Fibroblast of skin of scalp (primary cell): Measurements from ENCODE around the gene NDUFS3.

Experiments used
- DNase-seq: peaks from one replicate; pipeline ENCODE4 v3.0.0-alpha.2; 2013

NDUFS3 gene

DNA sequence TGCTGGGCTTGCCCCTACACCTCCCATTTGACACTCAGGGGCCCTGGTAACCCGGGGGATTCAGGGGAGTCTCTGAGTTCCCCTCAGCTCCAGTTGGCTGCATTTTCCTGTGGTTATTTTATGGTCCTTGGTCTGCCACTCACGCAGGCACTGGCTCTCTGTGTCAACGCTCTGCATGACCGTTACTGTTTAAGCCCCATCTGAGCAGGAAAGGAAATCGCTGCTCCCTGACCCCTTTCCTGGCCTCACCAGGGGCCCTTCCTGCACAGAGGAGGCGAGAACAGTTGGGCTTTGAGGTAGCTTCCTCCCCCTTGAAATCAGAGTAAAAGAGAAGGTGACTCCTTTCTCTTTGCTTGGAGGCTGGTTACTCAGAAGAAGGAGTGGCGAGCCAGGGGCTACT lies 12.9 kb downstream of the NDUFS3 start:
- DNase-seq = no peak

DNA sequence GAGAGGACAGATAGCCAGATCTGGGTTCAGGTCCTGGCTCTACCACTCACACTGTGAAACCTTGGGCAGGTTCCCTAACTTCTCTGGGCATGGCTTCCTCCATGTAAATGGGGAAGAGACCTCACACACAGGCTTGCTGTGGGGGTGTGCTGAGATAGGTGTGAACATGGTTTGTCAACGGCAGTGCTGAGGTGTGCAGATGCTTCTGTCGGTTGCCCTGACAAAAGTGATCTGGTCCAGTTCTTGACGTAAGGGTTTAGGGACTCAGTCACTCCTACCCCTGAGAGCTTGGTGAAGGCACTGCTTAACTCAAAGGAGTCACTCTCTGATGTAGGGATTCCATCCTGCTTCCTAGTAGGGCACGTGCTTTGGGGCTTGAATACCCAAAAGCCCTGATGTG lies 13.4 kb downstream of the NDUFS3 start:
- no peak for DNase-seq

DNA sequence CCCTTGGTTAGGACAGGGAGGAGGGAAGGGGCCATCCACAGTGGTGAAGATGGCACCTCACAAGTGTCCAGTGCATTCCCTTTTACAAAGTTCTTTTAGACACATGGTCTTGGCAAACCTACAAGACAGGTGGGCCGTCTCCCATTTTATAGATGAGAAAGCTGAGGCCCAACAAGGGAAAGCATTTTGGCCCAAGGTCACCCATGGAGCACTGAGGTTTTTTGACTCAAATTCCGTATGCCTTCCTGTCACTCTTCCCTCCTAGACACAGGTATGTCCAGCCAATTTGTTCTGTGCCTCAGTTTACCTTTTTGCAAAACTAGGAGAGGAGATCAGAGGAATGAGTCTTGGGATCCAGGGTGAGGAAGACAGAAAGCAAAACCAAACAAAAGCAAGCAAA lies 14.1 kb downstream of the NDUFS3 start:
- no peak for DNase-seq

DNA sequence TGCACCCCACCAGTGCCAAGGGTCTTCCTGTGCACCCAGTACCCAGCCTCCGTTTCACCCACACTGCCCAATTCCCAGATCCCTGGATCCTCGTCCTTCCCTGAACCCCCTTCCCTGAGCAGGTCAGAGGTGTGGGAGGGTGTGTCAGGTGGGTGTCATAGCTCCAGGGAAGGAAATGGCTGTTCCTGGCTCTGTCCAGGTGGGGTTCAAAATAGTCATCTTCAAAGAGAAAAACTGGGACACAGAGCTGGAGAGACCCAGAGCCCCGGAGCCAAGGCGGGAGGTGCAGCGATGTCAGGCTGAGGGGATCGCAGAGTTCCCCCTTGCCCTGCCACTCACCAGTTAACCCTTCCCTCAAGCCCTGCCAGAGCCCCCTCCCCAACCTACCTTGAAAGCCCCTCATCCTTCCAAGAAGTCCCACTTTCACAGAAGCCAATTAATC lies 14.6 kb downstream of the NDUFS3 start:
- DNase-seq = no peak

DNA sequence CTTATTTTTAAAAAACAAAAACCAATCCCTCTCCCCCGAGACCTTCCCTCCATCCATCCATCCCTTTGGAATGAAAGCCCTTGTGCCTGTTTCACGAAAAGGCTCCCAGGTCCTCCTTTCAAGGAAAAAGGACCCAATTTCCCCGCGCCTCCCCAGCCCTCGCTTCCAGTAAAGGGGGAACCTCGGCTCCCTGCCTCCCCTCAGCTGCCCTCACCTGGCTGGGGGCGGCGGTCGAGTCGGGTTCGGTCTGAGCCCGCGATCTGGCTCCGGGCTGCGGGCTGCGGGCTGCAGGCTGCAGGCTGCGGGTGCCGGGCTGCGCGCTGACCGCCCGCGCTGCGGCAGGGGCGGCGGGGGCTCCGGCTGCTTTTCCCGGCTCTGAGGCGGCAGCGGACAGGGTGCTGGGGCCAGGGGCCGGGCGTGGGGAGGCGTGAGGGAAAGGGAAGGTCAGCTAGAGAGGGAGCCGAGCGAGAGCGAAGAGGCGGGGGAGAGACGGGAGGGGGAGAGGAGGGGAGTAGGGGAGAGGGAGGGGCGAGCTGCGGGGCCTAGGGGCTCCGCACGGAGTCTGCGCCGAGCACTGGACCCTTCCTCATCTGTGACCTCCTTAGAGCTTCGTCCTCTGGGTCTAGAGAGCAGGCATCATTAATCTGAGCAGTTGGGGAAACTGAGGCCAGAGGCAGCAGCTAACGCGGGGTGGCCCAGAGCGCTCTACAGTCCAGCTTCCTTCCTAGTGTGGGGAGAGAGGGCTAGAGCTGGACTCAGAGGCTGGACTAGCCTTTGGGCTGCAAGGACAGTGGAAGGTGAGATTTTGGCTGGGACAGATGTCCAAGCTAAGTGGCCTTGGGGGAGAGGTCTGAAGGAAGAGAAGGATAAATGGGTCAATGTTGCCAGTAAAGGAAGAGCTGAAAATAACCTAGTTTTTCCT lies 15.3 kb downstream of the NDUFS3 start, which contains the start of gene C1QTNF4:
Gene C1QTNF4 (minus strand): TSS at position 478 of the 922 bp plus-strand sequence. CDS start 3,601 bp downstream, outside the sequence.
- DNase-seq = no peak

DNA sequence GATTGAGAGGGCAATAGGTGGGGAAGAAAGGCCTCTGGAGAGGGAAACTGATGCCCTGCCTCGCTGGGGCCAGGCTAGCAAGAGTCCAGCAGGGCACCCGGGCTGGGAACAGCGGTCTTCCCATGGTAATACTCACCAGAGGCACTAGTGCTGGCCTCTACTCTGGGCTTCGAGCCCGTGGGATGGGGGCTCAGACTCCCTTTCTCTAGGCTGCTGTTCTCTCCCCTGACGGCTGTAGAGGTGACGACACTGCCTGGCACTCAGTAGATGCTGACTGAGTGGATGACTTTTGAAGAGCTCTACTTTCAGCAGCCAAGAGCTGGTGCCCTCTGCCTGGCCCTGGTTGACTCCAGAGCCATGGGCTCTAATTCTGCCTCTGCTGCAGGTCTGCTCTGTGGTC lies 16.2 kb downstream of the NDUFS3 start:
- DNase-seq = no peak

DNA sequence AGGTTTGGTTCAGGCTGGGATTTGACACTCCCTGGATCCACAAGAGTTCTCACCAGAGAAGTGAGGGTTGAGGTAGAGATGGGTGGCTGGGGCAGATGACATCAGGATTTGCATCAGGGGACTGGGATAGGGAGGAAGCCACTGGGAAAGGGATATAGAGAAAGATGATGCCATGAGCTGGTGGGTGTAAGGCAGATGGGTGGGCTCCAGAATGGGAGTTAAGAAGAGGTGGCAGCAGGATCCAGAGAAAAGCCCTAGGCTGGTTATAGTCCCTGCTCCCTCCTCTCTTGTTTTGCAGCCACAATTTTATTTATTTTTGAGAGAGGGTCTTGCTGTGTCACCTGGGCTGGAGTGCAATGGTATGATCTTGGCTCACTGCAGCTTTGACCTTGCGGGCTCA lies 17.1 kb downstream of the NDUFS3 start:
- DNase-seq = no peak

DNA sequence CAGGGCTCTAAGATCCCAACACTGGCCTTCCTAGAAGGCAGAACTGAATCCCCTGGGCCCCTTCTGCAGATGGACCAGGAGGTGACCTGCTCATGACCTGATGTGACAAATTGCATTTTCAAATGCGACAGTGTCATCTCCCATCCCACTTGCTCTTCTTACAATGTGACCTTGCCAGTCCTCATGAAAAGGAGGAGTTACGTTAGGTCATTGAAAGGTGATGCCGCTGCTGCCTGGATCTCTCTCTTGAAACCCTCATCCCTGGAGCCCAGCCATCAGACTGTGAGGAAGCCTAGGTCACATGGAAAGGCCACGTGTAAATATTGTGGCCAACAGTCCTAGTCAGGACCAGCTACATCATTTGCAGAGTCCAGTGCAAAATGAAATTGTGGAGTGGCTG lies 21.0 kb downstream of the NDUFS3 start:
- DNase-seq = no peak

DNA sequence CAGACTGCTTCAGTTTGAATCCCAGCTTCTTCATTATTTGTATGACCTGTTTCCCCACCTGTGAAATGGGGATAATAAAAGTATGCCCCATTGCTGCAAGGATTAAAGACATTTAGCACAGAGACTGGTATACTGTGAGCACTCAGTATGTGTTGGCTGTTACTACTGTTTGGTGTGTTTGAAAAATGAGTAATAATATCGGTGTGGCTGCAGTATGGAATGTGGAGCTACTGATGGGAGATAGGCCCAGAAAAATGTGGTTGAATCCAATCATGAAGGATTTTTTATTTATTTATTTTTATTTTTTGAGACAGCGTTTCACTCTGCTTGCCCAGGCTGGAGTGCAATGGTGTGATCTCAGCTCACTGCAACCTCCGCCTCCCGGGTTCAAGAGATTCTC lies 24.4 kb downstream of the NDUFS3 start:
- peak; percentile 25 for DNase-seq

DNA sequence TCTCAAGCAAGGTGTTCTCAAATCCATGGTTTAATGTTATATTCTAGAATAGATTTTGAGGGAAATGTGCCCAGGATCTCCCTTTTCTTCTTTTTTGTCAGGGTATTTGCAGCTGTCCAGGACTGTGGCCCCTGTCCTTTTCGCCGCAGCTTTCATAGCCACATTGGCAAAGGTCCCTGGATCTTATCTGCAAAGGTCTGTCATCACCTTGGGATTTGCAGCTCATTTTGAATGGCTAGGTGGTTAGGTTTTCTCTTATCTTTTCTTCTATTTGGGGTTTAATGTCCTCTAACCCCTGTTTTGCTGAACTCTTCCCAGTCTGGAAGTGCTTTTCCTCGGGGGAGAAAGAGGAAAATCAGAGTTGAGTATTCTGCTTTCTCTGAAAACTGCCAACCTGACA lies 27.0 kb downstream of the NDUFS3 start:
- no peak for DNase-seq

DNA sequence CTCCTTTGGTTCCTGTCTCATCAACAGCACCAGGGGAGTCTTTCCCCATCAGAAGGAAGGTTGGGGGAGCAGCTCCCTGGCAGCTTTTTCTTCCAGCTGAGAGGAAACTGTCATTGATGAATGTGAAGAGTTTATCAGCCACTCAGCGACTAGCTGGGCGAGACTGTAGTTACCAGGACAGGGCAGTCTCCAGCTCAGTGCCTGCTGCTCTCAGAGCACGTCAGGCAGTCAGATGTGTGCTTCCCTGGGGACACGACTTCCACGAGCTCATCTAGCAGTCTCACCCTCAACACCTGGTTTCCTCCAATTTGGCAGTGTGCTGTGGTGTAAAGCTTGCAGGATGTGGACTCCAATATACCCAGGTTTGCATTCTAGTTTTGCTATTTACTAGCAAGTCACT lies 27.9 kb downstream of the NDUFS3 start:
- peak; percentile 9 for DNase-seq

DNA sequence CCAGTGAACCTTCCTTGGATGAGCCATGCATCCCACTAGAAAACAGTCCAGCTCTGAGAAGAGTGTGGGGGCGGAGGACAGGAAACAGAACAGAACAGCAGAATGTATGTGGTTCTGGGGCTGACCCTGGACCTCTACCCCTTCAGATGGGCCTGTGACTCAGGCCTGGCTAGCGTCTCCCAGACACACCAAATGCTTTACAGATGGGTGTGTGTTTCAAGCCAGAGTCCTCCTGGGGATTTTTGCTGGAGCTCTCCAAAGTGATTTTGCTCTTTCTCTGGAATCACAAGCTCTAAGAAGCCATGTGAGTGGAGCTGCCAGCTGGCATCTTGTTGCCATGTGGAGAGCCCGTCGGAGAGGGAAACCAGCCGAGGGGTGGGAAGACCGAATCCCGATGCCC lies 28.5 kb downstream of the NDUFS3 start:
- peak; percentile 69 for DNase-seq

DNA sequence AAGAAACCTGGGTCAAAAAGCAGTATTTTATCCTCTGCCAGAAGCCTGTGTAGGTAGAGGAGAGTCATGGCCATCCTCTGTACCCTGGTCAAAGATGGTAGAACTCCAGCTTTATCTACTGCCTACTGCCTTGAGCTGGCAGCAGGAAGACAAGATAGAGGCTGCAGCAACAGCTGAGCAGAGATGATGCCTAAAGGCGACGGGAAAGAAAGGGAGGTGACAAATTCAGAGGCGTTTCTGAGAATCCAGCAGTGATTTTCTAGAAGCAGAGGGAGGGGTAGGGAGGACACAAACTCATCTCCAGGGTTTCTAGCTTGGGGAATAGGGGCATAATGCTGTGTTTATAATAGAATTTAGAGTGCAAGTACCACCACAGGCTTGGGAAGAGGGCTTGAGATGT lies 30.8 kb downstream of the NDUFS3 start:
- no peak for DNase-seq

DNA sequence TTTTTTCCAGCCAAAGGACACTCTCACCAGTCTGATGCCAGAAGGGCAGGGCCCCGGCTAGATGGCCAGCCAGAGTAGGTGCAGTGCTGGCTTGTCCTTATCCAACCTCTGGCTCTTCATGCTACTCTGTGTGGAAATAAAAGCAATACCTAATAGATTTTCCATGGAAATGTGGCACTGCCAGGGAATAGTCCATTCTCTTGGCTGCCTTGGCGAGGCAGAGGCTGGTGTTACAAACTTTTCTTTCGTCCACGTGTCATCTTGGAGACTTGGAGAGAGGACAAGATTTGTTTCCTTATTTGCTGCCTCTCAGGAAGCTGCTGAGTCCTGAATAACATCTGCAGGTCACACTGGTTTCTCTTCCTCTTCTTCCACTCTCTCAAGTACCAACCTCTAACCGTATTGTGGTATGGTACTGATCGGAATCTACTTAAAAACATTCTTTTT lies 32.5 kb downstream of the NDUFS3 start:
- no peak for DNase-seq

DNA sequence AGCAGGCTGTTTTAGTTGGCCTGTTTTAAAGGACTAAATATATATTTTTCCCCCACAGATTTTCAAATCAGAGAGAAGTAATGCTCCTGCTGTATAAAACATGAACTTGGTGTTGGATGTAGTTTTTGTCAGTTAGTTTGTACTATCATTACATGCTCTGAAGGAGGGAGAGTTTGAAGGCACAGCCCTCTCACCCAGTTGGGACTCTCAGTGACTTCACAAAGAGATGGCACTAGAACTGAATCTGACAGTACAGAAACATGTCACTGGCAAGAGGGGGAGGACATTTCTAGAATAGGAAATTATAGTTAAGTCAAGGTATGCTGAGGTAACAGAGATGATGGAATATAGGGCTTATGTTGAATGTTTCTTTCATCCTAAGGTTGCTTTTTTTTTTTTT lies 36.4 kb downstream of the NDUFS3 start:
- no peak for DNase-seq

DNA sequence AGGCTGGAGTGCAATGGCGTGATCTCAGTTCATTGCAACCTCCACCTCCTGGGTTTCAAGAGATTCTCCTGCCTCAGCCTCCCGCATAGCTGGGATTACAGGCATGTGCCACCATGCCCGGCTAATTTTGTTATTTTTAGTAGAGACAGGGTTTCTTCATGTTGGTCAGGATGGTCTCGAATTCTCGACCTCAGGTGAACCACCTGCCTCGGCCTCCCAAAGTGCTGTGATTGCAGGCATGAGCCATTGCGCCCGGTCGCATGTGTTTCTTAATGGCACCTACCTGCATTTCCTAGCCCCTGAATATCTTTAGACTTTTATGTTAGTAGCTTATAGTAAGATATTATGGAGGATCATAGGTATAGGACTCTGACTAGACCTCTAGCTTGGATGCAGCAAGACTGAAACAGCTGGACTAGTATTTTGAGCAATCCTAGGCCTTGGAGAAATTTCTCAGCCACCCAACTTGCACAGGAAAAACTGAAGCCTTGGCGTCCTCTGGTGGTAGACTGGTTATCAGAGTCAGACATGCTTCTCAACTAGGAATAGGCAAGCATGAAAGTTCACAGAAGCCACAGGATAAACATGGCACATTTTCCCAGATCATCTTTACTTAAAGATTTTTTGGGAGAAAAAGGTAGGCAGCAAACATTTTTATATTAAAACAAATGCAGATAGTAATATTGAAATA lies 38.0 kb downstream of the NDUFS3 start:
- DNase-seq = peak; percentile 68

DNA sequence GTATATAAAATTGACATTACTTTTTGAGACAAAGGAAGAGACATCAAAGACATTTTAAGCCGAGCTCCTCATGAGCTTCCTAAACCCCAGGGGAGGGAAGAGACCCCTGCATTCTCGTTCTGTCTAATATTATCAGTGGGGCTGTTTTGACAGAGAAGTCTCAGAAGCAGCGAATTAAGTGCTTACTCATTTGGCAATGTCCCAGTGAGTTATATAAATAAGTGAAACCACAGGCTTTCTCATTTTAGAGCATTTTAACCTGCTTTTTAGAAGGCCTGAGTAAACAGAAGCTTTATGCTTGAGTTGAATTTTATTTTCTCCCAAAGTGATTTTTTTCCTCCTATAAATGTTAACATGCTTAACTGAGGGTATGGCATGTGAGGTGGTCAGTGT lies 38.5 kb downstream of the NDUFS3 start:
- DNase-seq = peak; percentile 49

DNA sequence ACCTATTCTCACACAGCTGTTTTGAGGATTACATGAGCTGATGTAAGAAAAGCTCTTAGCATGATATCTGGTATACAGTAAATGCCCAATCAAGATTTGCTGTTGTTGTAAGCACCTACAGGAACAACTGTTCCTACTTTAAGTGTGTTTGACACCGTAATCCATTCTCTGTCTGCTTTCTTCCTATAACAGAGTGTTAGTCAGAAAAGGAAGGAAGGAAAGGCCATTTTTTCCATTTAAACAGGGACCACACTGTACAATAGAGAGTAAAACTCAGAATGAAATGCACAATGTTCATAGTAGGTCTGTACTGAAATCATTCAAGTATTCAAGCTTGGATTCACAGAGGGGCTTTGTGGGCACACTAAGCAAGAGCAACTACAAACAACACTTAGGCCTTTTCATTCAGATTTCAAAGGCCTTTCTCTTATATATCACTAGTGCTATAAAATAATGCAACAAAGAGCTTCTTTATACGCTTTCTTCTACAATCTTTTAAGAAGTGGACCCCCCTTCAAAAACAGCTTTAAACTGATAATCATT lies 42.0 kb downstream of the NDUFS3 start:
- no peak for DNase-seq

DNA sequence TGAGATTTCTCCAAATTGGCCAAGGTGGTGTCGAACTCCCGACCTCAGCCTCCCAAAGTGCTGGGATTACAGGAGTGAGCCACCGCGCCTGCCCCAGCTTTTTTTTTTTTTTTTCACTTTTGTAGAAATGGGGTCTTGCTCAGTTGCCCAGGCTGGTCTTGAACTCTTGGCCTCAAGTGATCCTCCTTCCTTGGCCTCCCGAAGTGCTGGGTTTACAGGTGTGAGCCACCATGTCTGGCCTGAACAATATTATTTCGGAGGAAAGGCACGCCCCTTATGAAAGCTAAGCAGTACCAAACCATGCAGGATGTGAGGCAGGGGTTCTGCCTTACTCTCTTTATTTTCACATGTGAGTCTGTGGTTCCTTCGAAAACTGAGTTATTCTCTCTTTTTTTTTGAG lies 47.4 kb downstream of the NDUFS3 start:
- DNase-seq = no peak

DNA sequence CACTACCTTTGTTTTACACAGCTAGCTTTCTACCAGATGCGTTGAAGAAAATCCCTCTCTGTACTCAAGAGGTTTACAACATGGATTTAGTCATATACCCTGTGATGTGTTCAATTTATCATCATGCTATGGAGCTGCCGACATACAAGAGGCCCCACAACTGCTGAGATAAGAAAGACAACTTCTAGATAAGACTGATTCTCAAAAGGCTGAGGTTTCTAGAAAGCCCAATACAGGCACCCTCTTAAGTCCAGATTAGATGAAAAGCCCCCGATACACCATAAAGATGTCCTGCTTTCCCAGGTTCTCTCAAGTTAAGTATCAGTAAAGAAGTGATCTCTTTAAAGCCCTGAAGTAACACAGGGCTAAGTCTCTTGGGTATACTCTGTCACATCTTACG lies 49.2 kb downstream of the NDUFS3 start:
- no peak for DNase-seq

DNA sequence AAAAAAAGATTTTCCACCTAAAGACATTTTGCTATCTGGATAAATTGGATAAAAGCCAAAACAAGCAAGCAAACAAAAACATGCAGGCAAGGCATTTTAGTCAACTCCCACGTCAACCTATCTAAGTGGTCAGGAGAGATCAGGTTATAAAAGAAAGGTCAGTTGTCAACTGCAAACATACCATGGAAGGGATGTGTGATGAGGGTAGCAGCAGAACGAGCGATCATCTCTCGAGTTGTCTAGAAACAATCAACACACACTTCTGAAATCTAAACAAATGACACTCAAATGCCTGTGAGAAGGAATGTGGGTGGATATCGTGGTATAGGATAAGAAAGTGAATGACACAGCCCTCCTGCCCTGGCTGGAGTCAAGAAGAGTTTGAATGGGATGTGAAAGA lies 52.6 kb downstream of the NDUFS3 start:
- DNase-seq = no peak
